Stimulated activated effector memory CD8-positive, alpha-beta T cell treated with anti-CD3 and anti-CD28 coated beads, Interleukin-12 subunit alpha, Interleukin-12 subunit beta, amount 100 ng/mL, for 72 hours (primary cell): ENCODE results near the gene DENND6A.
"Not testable (repeated sequence)": the region's sequence is repeated elsewhere in the genome, so short reads cannot be mapped to it uniquely, and the experiment has no call there.

Experiments
- ATAC-seq: fragments of 150-1000 bp; cut with Tn5 transposase; 2 replicates; pipeline ENCODE4 v1.10.0; 2021
- DNase-seq, 2 donors: peaks; one replicate each; pipeline ENCODE4 v3.0.0; 2021 to 2022; ENCODE audit warnings: low spot score in 2 of 2
- H3K27ac Mint-ChIP-seq: one replicate; pipeline ENCODE4 v1.8.0; 2022; ENCODE audit warnings: mild to moderate bottlenecking, mixed read lengths
- H3K36me3 Mint-ChIP-seq: one replicate; pipeline ENCODE4 v1.8.0; 2022; ENCODE audit warnings: mild to moderate bottlenecking, mixed read lengths
- H3K4me1 Mint-ChIP-seq: one replicate; pipeline ENCODE4 v1.8.0; 2022; ENCODE audit warnings: mixed read lengths
- H3K4me3 Mint-ChIP-seq: one replicate; pipeline ENCODE4 v1.8.0; 2022; ENCODE audit warnings: mild to moderate bottlenecking, mixed read lengths
- H3K9me3 Mint-ChIP-seq: one replicate; pipeline ENCODE4 v1.8.0; 2022; ENCODE audit warnings: mixed read lengths

The DENND6A gene

GRCh38 chr3:57675530-57675929, 17.3 kb downstream of the DENND6A start:
- H3K4me3 Mint-ChIP-seq, result no peak overlapping the region
- peaks cover 43% of the 10 kb centered on the region for H3K4me1 Mint-ChIP-seq
- H3K27ac Mint-ChIP-seq, result peak overlapping the region; percentile 46
- H3K9me3 Mint-ChIP-seq, result no peaks in the 10 kb centered on the region
- DNase-seq, result no peak
- ATAC-seq, result peak; percentile 57
- peaks cover 35% of the 10 kb centered on the region for H3K36me3 Mint-ChIP-seq

DNA sequence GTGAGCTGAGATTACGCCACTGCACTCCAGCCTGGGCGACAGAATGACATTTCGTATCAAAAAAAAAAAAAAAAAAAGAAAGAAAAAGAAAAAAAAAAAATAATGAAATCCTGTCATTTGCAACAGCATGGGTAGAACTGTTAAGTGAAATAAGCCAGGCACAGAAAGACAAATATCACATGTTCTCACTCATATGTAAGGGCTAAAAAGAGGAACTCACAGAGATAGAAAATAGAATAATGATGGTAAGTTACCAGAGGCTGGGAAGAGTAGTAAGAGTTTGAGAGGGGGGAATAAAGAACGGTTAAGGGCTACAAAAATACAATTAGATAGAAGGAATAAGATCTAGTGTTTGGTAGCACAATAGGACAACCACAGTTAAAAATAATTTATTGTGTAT, 19.7 kb downstream of the DENND6A start:
- Mint-ChIP-seq H3K27ac (no peak overlapping the region), H3K4me3 (no peak overlapping the region), H3K4me1 (peaks cover 31% of the 10 kb centered on the region), H3K36me3 (peaks cover 44% of the 10 kb centered on the region), H3K9me3 (no peaks in the 10 kb centered on the region)
- no peak for DNase-seq
- no peak for ATAC-seq

- Mint-ChIP-seq H3K27ac (peak overlapping the region; percentile 16), H3K4me3 (peak overlapping the region; percentile 67), H3K4me1 (peaks cover 27% of the 10 kb centered on the region), H3K9me3 (no peaks in the 10 kb centered on the region), H3K36me3 (peaks cover 60% of the 10 kb centered on the region)
- no peak for DNase-seq
- no peak for ATAC-seq
Measured at GRCh38 chr3:57670543-57670942, 22.3 kb downstream of the DENND6A start.

GRCh38 chr3:57661404-57661803, 31.5 kb downstream of the DENND6A start:
- no peak overlapping the region for H3K4me3 Mint-ChIP-seq
- no peaks in the 10 kb centered on the region for H3K9me3 Mint-ChIP-seq
- peaks cover 99% of the 10 kb centered on the region for H3K36me3 Mint-ChIP-seq
- no peak for ATAC-seq
- DNase-seq, result no peak
- H3K27ac Mint-ChIP-seq, result no peak overlapping the region
- no peaks in the 10 kb centered on the region for H3K4me1 Mint-ChIP-seq

DNA sequence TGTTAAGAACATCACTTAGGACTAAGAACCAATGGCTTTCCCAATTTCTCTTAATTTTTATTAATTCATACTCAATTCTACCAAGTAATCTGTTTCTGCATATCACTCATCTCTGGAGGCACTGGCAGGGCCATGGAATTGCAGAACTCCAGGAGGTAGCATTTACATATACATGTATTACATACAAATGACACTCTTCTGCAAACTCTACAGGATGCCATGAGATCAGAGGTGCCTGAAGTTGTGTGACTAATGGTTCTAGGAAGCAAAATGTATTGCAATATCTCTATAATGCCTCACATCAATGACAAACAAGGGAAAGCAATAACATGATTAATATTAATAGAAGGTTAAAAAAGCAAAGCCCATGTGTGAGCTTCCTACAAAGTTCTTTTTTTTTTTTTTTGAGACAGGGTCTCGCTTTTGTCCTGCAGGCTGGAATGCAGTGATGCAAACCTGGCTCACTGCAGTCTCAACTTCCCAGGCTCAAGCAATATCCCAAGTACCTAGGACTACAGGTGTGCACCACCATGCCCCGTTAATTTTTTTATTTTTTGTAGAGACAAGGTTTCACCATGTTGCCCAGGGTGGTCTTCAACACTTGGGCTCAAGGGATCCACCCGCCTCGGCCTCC, 33.0 kb downstream of the DENND6A start:
- H3K9me3 Mint-ChIP-seq, result no peaks in the 10 kb centered on the region
- peak overlapping the region; percentile 15 for H3K27ac Mint-ChIP-seq
- no peaks in the 10 kb centered on the region for H3K4me1 Mint-ChIP-seq
- ATAC-seq (peak; percentile 51), DNase-seq (no peak)
- H3K36me3 Mint-ChIP-seq, result peaks cover 99% of the 10 kb centered on the region
- H3K4me3 Mint-ChIP-seq, result no peak overlapping the region

DNA sequence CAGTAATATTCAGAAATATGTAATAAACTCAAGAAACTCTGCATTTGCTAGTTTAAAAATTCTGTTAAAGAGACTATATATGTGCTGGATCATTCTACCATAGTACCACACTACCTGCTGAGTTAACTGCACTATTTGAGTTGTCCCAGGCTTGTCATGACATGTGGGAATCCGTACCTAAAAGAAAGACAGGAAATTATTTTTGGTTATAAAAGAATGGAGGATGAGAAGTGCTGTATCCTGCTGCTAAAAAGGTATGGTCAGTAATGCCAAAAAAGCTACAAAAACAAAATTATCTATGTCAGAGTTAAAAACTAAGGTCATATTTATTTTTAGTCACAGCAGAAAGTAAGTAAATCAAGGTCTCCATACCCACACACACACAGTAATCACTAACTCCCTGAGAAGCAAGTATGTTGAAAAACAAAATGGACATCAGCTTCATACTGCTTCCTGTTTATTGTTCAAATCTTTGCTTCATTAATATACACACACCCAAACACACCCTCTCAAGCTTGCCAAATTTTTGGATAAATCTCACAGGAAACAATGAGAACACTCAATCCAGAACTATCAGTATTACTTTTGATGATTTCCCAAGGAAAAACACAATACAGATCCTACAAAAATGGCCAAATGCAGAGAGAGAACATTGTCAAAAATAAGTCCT, 33.7 kb downstream of the DENND6A start:
- ATAC-seq, result no peak
- Mint-ChIP-seq H3K27ac (peak overlapping the region; percentile 15), H3K4me1 (no peaks in the 10 kb centered on the region), H3K4me3 (no peak overlapping the region), H3K9me3 (no peaks in the 10 kb centered on the region), H3K36me3 (peaks cover 99% of the 10 kb centered on the region)
- no peak for DNase-seq

DNA sequence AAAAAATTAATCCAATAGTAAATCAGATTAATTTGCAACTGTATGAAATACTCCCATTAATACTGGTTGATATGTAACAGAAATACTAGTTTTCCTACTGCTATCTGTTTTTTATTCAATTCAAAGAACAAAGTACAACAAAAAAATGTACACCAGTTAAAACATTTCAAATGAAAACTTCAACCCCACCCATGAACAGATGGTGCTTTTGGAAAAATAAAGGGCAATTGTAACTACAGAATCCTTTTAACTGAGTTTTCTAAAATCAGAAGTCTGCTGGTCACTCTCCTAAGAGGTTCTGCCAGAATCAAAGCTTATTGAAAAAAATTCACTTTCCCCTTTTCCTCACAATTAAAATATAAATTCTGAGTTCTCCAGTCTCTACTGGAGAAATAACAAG, 34.3 kb downstream of the DENND6A start:
- Mint-ChIP-seq H3K9me3 (no peaks in the 10 kb centered on the region), H3K4me3 (no peak overlapping the region), H3K36me3 (peaks cover 99% of the 10 kb centered on the region), H3K27ac (peak overlapping the region; percentile 15), H3K4me1 (no peaks in the 10 kb centered on the region)
- ATAC-seq, result no peak
- DNase-seq, result no peak

GRCh38 chr3:57655727-57656126, 37.1 kb downstream of the DENND6A start:
- DNase-seq (no peak), ATAC-seq (no peak)
- no peak overlapping the region for H3K4me3 Mint-ChIP-seq
- no peaks in the 10 kb centered on the region for H3K4me1 Mint-ChIP-seq
- H3K27ac Mint-ChIP-seq, result no peak overlapping the region
- no peaks in the 10 kb centered on the region for H3K9me3 Mint-ChIP-seq
- peaks cover 88% of the 10 kb centered on the region for H3K36me3 Mint-ChIP-seq

- no peak for ATAC-seq
- no peak for DNase-seq
- Mint-ChIP-seq H3K36me3 (peaks cover 80% of the 10 kb centered on the region), H3K4me3 (no peak overlapping the region), H3K27ac (peak overlapping the region; percentile 14), H3K4me1 (no peaks in the 10 kb centered on the region), H3K9me3 (no peaks in the 10 kb centered on the region)
Measured at GRCh38 chr3:57654267-57654666, 38.6 kb downstream of the DENND6A start.

DNA sequence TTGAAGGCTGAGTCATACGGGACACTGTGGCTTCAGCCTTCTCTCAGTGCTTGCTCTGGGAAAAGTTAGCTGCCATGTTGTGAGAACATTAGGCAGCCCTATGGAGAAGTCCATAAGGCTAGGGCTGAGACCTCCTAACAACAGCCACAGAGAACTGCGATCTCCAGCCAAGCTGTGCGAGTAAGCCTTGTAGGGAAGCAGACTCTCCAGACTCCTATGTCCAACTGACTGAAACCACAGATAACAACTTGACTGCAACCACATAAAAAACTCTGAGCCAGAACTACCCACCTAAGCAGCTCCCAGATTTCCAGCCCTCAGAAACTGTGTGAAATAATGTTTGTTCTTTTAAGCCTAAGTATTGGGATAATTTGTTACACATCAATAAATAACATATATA, 40.7 kb downstream of the DENND6A start:
- Mint-ChIP-seq H3K4me3 (no peak overlapping the region), H3K4me1 (peaks cover 12% of the 10 kb centered on the region), H3K36me3 (peaks cover 60% of the 10 kb centered on the region), H3K9me3 (no peaks in the 10 kb centered on the region), H3K27ac (no peak overlapping the region)
- DNase-seq (no peak), ATAC-seq (no peak)

DNA sequence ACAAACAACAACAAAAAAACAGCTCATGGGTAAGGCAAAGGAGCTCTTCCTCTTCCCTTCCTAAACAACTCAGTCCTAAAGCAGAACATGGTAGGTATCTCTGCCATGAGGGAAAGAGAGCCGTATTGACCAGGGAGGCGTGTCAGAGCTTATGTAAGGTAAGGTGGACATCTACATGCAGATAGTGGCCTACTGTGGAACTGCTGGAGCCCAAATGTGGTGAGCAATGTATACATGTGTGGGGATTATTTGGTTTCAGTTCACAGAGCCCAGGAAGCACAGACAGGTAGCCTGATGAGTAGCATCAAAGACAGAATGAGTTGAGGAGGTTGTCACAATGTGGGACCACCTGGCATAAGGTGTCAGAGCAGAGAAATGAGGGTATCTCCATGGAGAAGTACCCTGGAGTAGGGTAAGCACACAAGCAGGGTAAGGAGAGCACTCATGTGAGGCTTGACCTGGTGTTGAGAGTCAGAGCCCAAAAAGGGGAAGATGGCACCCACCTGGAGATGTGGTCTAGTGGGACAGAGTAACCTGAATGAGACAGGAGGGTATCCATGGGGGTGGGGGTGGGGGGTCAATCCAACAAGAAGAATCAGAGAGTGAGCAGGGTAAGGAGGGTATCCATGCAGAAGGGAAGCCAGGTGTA, 45.5 kb downstream of the DENND6A start:
- no peak for DNase-seq
- peak overlapping the region; percentile 72 for H3K27ac Mint-ChIP-seq
- no peak for ATAC-seq
- H3K4me3 Mint-ChIP-seq, result no peak overlapping the region
- H3K36me3 Mint-ChIP-seq, result peaks cover 58% of the 10 kb centered on the region
- H3K9me3 Mint-ChIP-seq, result no peaks in the 10 kb centered on the region
- H3K4me1 Mint-ChIP-seq, result peaks cover 17% of the 10 kb centered on the region

DNA sequence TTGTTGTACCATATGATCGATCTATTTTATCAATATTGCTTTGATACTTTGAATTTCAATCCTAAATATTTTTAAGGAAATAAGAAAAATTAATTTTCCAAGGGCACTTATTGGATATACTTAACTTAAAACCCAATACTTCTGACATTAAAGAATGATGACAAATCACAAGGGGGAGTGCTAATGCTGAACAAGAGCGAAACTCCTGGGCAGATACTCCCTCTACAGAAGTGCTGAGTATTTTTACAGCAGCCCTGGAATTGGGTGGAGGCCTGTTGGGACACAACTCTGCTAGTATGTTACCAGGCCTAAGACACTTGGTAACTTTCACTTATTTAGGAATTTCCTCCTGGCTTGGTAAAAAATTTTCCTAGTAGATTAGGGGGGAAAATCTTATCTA, 46.2 kb downstream of the DENND6A start:
- Mint-ChIP-seq H3K4me1 (peaks cover 17% of the 10 kb centered on the region), H3K36me3 (peaks cover 65% of the 10 kb centered on the region), H3K4me3 (no peak overlapping the region), H3K27ac (peak overlapping the region; percentile 72), H3K9me3 (no peaks in the 10 kb centered on the region)
- DNase-seq, result no peak
- ATAC-seq, result no peak

- no peaks in the 10 kb centered on the region for H3K9me3 Mint-ChIP-seq
- peaks cover 67% of the 10 kb centered on the region for H3K36me3 Mint-ChIP-seq
- DNase-seq (no peak), ATAC-seq (no peak)
- no peak overlapping the region for H3K4me3 Mint-ChIP-seq
- H3K27ac Mint-ChIP-seq, result no peak overlapping the region
- peaks cover 17% of the 10 kb centered on the region for H3K4me1 Mint-ChIP-seq
Measured at GRCh38 chr3:57644740-57645139, 48.1 kb downstream of the DENND6A start.

GRCh38 chr3:57637391-57637790, 55.5 kb downstream of the DENND6A start:
- no peak for DNase-seq
- peaks cover 94% of the 10 kb centered on the region for H3K36me3 Mint-ChIP-seq

DNA sequence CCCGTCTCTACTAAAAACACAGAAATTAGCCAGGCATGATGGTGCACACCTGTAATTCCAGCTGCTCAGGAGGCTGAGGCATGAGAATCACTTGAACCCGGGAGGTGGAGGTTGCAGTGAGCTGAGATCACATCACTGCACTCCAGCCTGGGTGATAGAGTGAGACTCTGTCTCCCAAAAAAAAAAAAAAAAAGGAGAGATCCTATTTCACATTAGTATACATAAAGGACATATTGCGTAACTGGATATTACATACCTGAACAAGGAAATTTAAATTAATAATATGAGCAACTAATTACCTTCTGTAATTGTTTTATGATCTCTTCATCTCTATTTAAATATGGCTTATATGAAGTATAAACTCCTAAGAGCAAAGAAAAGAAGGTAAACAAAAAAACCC, 58.6 kb downstream of the DENND6A start:
- not testable (repeated sequence) for H3K4me1 Mint-ChIP-seq, DNase-seq, ATAC-seq, H3K9me3 Mint-ChIP-seq, H3K27ac Mint-ChIP-seq, H3K4me3 Mint-ChIP-seq
- H3K36me3 Mint-ChIP-seq, result peaks cover 92% of the 10 kb centered on the region

More at GRCh38 chr3:57637391-57637790, 55.5 kb downstream of the DENND6A start:
- Mint-ChIP-seq H3K9me3 (no peaks in the 10 kb centered on the region), H3K4me3 (no peak overlapping the region), H3K27ac (no peak overlapping the region), H3K4me1 (no peaks in the 10 kb centered on the region)
- no peak for ATAC-seq

- ATAC-seq, result no peak
- H3K9me3 Mint-ChIP-seq, result no peaks in the 10 kb centered on the region
Measured at GRCh38 chr3:57627976-57628375, 64.9 kb downstream of the DENND6A start.

More at GRCh38 chr3:57627976-57628375, 64.9 kb downstream of the DENND6A start:
- H3K4me3 Mint-ChIP-seq, result no peak overlapping the region
- no peak overlapping the region for H3K27ac Mint-ChIP-seq
- no peak for DNase-seq
- H3K36me3 Mint-ChIP-seq, result peaks cover 97% of the 10 kb centered on the region
- H3K4me1 Mint-ChIP-seq, result no peaks in the 10 kb centered on the region
